ENCODE measurements around the gene CLCN2.
"Not testable (repeated sequence)": the region's sequence is repeated elsewhere in the genome, so short reads cannot be mapped to it uniquely, and the experiment has no call there.

Gene CLCN2

GRCh38 chr3:184343200-184343876, 18.1 kb downstream of the CLCN2 start:
- no peak for DNase-seq

DNA sequence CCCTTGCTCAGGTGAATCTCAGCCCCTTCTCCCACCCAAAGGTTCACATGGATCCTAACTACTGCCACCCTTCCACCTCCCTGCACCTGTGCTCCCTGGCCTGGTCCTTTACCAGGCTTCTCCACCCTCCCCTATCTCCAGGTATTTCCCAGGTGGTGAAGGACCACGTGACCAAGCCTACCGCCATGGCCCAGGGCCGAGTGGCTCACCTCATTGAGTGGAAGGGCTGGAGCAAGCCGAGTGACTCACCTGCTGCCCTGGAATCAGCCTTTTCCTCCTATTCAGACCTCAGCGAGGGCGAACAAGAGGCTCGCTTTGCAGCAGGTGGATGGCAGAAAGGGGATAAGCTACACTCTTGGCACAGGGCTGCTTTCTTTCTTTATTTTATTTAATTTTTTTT, 19.5 kb downstream of the CLCN2 start:
- DNase-seq = no peak

DNA sequence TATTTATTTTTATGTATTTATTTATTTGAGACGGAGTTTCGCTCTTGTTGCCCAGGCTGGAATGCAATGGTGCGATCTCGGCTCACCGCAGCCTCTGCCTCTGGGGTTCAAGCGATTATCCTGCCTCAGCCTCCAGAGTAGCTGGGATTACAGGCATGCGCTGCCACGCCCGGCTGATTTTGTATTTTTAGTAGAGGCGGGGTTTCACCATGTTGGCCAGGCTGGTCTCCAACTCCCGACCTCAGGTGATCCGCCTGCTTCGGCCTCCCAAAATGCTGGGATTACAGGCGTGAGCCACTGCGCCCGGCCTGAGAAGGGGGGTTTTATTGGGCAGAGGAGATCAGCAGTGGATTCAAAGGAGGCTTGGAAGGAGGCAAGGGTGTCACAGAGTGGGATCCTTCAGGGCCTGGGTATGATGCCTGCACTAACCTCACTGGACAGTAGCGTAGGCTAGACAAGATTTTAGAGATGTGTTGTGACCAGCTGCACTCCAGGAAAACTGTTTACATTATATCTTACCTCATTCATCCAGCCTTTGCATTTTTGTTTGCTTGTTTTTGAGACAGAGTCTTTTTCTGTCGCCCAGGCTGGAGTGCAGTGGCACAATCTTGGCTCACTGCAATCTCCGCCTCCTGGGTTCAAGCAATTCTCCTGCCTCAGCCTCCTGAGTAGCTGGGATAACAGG, 21.8 kb downstream of the CLCN2 start:
- DNase-seq = not testable (repeated sequence)

DNA sequence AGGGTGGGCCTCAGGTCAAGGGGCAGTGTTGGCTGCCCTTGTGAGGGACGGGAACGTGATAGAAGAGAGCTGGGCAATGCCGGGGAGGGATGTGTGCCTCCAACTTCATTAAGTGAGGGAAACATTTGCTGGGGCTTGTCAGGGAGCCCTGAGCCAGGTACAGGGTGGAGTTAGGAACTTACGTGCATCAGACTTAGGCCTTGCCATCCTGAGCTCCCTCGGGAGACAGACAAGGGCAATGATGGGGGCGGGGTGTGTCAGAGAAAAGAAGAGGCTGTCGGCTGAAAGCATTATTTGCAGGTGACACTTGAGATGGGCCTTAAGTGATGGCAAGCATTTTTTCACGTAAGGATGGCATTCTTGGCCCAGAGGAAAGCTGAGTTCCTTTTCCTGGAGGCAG, 22.4 kb downstream of the CLCN2 start:
- DNase-seq = no peak

DNA sequence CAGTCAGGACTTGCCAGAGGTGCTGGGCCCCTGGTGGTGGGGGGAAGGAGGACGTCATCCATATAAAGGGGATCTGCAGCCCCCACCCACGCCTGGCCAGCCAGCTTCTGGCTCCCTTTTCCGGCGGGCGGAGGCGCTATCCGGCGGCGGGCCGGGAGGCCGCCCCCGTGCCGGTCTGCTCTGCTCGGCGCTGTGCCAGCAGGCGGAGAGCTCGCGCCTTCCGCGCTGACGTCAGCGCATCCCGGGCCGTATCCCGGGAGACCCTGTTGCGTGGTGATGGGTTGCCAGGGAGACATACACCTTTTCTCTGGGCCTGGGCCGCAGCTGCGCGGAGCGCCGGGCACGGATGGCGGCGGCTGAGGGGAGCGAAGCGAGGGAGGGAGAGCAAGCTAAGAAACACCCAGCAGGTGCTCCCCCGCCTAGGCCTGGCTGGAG, 22.9 kb downstream of the CLCN2 start:
- DNase-seq = peak; percentile 87 to 95

- DNase-seq = no peak
These were observed 23.4 kb downstream of the CLCN2 start for GRCh38 chr3:184337981-184338380.

DNA sequence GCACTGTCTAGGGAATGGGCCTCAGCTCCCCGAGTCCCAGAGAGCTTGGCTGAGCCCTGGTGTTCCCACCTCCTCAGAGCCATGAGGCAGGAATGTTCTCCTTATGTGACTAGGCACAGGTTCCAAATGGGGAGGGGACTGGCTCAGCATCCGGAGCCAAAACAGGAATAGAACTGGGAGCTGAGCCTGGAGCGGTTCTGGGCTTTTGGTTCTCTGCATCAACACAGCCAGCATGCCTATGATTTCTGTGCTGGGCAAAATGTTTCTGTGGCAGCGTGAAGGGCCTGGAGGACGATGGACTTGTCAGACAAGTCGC, 24.0 kb downstream of the CLCN2 start, which contains the start of gene FAM131A:
Gene FAM131A, plus strand, starts transcription at position 202 of the 316 bp plus-strand sequence. Its CDS starts 31 bp downstream, at position 233.
- no peak for DNase-seq

GRCh38 chr3:184336547-184337398, 24.6 kb downstream of the CLCN2 start:
- DNase-seq = peak in 1 of 2 experiments; percentile 51

GRCh38 chr3:184335661-184336546, 25.5 kb downstream of the CLCN2 start:
- peak; percentile 54 to 70 for DNase-seq

DNA sequence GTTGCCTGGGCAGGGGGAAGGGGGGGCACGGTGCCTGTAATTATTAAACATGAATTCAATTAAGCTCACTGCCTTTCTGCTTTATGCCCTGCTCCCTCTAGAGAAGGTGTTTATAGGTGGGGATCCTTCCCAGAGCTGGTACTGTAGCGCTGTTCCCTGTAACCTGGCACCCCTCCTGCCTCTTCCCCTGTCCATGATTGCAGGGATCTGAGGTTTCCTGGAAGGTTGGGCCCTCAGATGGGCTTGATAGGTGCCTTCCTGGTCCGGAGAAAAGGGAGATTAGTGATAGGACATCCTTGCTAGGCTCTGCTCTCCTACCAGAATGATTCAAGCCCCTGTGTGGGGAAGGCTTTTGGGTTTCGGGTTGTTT, 26.1 kb downstream of the CLCN2 start:
- DNase-seq = no peak

- DNase-seq = no peak
These were observed 26.8 kb downstream of the CLCN2 start for GRCh38 chr3:184334470-184335158.

GRCh38 chr3:184333700-184334099, 27.7 kb downstream of the CLCN2 start:
- DNase-seq = no peak

GRCh38 chr3:184333190-184333589, 28.2 kb downstream of the CLCN2 start:
- DNase-seq = no peak

GRCh38 chr3:184332370-184333090, 28.9 kb downstream of the CLCN2 start:
- DNase-seq = no peak

DNA sequence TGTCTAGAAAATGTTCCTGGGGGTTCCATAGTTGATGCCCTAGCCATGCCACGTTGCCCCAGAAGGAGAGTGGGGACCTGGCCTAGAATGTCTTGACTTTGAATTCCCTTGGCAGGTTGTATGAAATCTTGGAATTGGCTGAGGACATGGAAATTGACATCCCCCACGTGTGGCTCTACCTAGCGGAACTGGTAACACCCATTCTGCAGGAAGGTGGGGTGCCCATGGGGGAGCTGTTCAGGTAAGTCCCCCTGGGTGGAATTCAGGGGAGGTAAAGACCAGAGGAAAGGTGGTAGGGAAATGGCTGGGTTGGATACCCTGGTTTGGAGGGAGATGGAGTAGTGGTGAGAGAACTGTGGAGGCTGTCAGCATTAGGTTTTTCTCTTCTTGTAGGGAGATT, 32.9 kb downstream of the CLCN2 start:
- no peak for DNase-seq

DNA sequence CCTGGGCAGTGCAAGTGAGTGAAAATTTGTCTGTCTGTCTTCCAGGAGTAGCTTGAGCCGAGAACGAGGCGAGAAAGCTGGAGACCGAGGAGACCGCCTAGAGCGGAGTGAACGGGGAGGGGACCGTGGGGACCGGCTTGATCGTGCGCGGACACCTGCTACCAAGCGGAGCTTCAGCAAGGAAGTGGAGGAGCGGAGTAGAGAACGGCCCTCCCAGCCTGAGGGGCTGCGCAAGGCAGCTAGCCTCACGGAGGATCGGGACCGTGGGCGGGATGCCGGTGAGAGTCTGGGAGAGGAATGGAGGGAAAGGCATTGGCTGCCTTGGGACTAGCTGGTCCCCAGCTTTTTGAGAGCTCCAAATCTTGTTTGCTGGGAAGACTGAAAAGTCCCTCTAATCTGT, 34.2 kb downstream of the CLCN2 start:
- DNase-seq = no peak

DNA sequence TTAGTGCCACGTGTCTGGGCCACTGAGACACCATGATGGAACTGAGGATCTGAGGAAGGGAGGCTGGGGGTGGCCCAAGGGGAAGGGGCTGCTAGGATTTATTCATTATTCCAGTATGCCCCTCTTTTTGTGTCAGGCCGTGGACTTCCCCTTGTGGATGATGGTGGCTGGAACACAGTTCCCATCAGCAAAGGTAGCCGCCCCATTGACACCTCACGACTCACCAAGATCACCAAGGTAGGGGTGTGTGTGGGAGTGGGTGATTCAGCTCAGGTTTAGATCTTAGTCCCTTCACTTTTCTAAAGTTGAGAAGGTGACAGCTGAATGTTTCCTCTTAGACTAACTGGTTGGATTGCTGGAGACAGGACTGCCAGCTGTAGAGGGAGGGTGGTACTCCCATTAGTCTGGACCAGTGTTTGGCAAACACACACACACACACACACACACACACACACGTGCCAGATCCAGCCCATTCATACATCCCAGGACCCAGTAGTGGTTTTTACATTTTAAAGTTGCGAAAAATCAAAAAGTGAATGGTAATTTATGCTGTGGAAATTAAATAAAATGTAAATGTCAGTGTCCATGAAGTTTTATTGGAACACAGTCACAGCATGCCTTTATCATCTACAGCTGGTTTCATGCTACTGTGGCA, 35.6 kb downstream of the CLCN2 start:
- DNase-seq = no peak

DNA sequence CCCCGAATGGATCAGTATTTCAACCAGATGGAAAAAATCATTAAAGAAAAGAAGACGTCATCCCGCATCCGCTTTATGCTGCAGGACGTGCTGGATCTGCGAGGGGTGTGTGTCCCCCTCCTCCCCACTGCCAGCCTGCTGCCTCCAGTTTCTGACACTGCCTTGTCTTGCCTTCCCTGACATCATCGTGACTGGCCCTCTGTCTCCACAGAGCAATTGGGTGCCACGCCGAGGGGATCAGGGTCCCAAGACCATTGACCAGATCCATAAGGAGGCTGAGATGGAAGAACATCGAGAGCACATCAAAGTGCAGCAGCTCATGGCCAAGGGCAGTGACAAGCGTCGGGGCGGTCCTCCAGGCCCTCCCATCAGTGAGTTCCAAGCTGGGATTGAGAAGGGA, 36.1 kb downstream of the CLCN2 start:
- DNase-seq = no peak

GRCh38 chr3:184323696-184324095, 37.7 kb downstream of the CLCN2 start:
- DNase-seq = no peak

DNA sequence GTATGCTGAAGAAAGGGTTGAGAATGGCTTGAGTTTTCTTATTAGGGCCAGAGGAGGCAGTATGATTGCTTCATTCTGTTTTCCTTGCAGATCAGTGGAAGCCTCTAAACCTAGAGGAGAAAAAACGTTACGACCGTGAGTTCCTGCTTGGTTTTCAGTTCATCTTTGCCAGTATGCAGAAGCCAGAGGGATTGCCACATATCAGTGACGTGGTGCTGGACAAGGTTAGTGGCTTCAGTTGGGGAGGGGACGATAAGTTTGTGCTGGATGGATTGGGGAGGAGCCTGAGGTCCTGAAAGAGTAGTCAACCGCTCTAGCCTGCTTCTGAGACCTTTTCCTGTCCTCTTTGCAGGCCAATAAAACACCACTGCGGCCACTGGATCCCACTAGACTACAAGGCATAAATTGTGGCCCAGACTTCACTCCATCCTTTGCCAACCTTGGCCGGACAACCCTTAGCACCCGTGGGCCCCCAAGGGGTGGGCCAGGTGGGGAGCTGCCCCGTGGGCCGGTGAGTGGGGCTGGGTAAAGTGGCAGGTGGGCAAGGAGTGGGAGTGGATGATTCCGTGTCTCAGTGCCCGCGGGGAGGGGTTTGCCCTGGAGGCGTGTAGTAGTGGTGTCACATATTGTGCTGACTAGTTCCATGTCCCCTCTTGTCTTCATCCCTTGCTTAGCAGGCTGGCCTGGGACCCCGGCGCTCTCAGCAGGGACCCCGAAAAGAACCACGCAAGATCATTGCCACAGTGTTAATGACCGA, 38.5 kb downstream of the CLCN2 start:
- no peak for DNase-seq

Measured in NCI-H524 (cell line).